ENCODE measurements around the gene KCNN1.
A peak's percentile ranks its signal among the peaks of the same experiment; 100 is the strongest.
"Not testable (repeated sequence)": the region's sequence is repeated elsewhere in the genome, so short reads cannot be mapped to it uniquely, and the experiment has no call there.

Gene KCNN1

DNA sequence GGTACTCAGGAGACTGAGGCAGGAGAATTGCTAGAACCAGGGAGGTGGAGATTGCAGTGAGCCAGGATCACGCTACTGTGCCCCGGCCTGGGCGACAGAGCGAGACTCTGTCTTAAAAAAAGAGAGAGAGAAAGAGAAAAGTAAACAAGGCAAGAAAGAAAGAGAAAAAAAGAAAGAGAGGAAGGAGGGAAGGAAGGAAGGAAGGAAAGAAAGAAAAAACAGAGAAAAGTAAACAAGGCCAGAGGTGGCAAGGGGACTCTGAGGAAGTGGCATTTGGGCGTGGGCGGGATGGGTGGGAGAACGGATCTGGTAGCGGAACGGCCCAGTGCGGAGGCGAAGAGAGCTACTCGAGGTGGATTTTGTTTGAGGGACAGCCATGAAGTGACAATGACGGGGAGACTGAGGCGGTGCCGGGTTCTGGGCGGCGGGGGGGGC is 33.6 kb downstream of the KCNN1 start:
- peak overlapping the region; percentile 68 for H3K4me3 ChIP-seq (ENCODE audit: low read depth, low read length)

DNA sequence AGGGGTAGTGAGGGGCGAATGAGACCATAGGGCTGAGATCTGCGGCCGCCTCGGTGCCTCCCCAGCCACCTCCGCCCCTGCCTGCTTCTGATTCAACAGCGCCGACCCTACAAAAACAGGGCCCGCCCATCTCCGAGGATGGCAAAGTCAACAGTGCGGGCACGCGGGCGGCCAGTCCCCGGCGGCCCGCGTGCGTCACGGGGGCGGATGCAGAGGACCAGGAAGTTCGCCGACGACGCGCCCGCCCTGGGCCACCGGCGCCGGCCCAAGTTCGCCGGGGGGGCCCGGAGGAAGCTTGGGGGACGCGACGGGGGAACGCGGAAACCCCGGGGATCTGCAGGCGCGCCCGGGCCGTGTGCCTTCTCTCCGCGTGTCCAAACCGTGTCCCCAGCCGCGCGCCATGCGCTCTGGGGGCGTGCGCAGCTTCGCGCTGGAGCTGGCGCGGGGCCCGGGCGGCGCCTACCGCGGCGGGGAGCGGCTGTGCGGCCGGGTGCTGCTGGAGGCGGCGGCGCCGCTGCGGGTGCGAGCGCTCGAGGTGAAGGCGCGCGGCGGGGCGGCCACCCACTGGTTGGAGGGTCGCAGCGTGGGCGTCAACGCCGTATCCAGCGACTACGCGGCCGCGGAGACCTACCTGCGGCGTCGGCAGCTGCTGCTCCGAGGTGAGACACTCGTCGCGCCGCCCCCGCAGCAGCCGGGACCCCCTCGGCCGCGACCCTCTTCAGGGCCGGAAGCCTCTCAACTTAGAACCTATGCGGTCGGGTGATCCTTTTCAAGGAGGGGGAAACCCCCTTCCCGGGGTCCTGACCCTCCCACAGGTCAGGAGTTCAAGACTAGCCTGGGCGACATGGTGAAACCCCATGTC is 34.2 kb downstream of the KCNN1 start:
- peak overlapping the region; percentile 68 for H3K4me3 ChIP-seq (ENCODE audit: low read depth, low read length)
- TF ChIP-seq, protein P1, sequence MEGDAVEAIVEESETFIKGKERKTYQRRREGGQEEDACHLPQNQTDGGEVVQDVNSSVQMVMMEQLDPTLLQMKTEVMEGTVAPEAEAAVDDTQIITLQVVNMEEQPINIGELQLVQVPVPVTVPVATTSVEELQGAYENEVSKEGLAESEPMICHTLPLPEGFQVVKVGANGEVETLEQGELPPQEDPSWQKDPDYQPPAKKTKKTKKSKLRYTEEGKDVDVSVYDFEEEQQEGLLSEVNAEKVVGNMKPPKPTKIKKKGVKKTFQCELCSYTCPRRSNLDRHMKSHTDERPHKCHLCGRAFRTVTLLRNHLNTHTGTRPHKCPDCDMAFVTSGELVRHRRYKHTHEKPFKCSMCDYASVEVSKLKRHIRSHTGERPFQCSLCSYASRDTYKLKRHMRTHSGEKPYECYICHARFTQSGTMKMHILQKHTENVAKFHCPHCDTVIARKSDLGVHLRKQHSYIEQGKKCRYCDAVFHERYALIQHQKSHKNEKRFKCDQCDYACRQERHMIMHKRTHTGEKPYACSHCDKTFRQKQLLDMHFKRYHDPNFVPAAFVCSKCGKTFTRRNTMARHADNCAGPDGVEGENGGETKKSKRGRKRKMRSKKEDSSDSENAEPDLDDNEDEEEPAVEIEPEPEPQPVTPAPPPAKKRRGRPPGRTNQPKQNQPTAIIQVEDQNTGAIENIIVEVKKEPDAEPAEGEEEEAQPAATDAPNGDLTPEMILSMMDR (IDR thresholded peaks at IDR 0.05; ENCODE audit: low read depth, low read length), result no peak

More for the DNA sequence above, 33.6 kb downstream of the KCNN1 start:
- TF ChIP-seq, protein P1 (IDR thresholded peaks at IDR 0.05; ENCODE audit: low read depth, low read length), result no peak

DNA sequence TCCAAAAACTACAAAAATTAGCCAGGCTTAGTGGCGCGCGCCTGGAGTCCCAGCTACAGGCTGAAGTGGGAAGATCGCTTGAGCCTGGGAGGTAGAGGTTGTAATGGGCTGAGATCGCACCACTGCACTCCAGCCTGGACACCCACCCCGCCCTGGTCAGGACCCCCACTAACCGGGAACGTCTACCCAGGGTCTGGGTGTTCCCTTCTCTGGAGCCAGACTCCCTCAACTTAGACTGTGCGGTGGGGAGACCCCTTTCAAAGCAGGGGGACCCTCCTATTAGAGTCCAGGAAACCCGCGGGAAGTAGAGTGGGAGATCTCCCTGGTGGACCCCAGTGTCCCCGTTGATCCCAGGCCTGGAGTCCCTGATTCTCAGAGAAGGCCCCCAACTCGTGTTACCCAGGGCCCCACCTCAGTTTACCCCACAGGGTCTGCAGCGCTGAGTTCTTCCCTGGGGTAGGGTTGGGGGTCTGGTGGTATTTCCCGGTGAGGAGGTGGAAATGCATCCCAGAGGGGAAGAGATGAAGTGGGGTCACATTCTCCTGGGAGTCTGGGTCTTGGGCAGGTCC is 35.0 kb downstream of the KCNN1 start:
- peak overlapping the region; percentile 68 for H3K4me3 ChIP-seq (ENCODE audit: low read depth, low read length)
- TF ChIP-seq, protein P1 (IDR thresholded peaks at IDR 0.05; ENCODE audit: low read depth, low read length), result no peak

GRCh38 chr19:18002347-18002850 is 35.5 kb downstream of the KCNN1 start:
- peak overlapping the region; percentile 68 for H3K4me3 ChIP-seq (ENCODE audit: low read depth, low read length)
- TF ChIP-seq, protein P1 (IDR thresholded peaks at IDR 0.05; ENCODE audit: low read depth, low read length), result no peak

GRCh38 chr19:18005750-18006149 is 38.8 kb downstream of the KCNN1 start:
- H3K4me3 ChIP-seq (ENCODE audit: low read depth, low read length), result not testable (repeated sequence)

DNA sequence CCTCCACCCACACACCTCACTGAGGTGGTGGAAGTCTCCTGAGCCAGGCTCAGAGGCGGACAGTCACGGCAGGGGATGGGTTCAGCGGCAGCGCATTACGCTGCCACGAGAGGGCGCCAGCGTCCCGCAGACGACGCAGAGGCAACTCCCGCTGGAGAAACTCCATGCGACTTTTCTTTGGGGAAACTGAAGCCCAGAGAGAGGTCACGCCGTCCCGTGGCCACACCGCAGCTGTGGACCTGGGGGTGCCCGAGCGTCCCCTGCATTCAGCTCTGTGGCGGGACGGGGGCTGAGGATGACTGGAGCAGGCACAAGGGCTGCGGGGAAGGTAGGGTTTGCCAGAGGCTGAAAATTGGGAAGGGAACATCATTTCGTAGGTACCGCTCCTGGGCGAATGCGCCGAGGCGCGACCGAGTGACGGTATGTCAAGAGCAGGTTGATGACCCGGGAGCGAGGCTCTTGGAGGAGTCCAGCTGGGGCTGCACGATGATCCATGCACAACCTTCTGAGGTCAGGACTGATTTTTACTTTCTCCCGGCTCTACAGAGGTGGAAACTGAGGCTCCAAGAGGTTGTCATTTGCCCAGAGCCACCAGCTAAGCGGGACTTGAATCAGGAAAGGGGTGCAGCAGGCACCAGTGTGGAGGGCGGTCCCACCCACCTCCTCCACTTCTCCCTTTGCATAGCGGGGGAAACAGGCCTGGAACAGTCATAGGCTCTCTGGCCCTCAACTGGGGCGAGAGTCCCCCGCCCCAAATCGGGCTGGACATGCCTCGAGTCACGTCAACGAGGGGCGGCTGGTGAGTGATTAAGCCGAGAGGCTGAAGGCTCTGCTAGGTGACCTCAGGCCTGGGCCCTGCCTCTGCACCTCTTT is 40.4 kb downstream of the KCNN1 start:
- peak overlapping the region; percentile 55 for H3K4me3 ChIP-seq (ENCODE audit: low read depth, low read length)
- TF ChIP-seq, protein P1 (IDR thresholded peaks at IDR 0.05; ENCODE audit: low read depth, low read length), result peak; percentile 93

- TF ChIP-seq, protein P1 (IDR thresholded peaks at IDR 0.05; ENCODE audit: low read depth, low read length), result no peak
- H3K4me3 ChIP-seq (ENCODE audit: low read depth, low read length), result peak within 1 kb of the TSS; percentile 55
Observed at GRCh38 chr19:18007917-18008673, 41.2 kb downstream of the KCNN1 start, which contains the start of gene ARRDC2. ARRDC2 (plus strand) TSS chr19:18008170; CDS start chr19:18008311, 141 bp downstream.

Data from WI38 (cell line).